HG03442 (cell line): Measurements from ENCODE around the gene ZNF165.
"Not testable (repeated sequence)": the region's sequence is repeated elsewhere in the genome, so short reads cannot be mapped to it uniquely, and the experiment has no call there.

Experiments used
- ATAC-seq: cut with Tn5 transposase; IDR thresholded peaks from one replicate; pipeline ENCODE4 v1.9.1; 2021; ENCODE audit warnings: mild to moderate bottlenecking, moderate library complexity; ENCODE audit not compliant: unreplicated experiment

Gene ZNF165

GRCh38 chr6:28080381-28080630 lies at the start of gene ZNF165:
Gene ZNF165, plus strand, starts transcription at chr6:28080568. Its CDS starts 4,913 bp downstream, at chr6:28085481.
- peak; percentile 13 for ATAC-seq

- ATAC-seq, result no peak
Observed at GRCh38 chr6:28053584-28053983, 26.8 kb upstream of the ZNF165 start.

- no peak for ATAC-seq
Observed at GRCh38 chr6:28060405-28060804, 20.0 kb upstream of the ZNF165 start.

- no peak for ATAC-seq
Observed at GRCh38 chr6:28064272-28064671, 16.1 kb upstream of the ZNF165 start.

- ATAC-seq, result no peak
Observed at GRCh38 chr6:28068067-28068466, 12.3 kb upstream of the ZNF165 start.

GRCh38 chr6:28070968-28071367 lies 9.4 kb upstream of the ZNF165 start:
- not testable (repeated sequence) for ATAC-seq

- no peak for ATAC-seq
Observed at GRCh38 chr6:28078050-28078449, 2.3 kb upstream of the ZNF165 start.

- no peak for ATAC-seq
Observed at GRCh38 chr6:28078836-28079235, 1.5 kb upstream of the ZNF165 start.

- ATAC-seq, result peak; percentile 71
Observed at GRCh38 chr6:28080631-28081485, 490 bp downstream of the ZNF165 start.

- ATAC-seq, result peak; percentile 51
Observed at GRCh38 chr6:28081486-28081751, 1.1 kb downstream of the ZNF165 start.

- ATAC-seq, result no peak
Observed at GRCh38 chr6:28082939-28083338, 2.6 kb downstream of the ZNF165 start.

GRCh38 chr6:28089054-28089453 lies 8.7 kb downstream of the ZNF165 start:
- no peak for ATAC-seq

- ATAC-seq, result no peak
Observed at GRCh38 chr6:28090917-28091586, 10.7 kb downstream of the ZNF165 start.

- not testable (repeated sequence) for ATAC-seq
Observed at GRCh38 chr6:28102222-28102621, 21.9 kb downstream of the ZNF165 start.

GRCh38 chr6:28102699-28103098 lies 22.3 kb downstream of the ZNF165 start:
- not testable (repeated sequence) for ATAC-seq

GRCh38 chr6:28104392-28105244 lies 24.2 kb downstream of the ZNF165 start:
- peak; percentile 97 for ATAC-seq

- no peak for ATAC-seq
Observed at GRCh38 chr6:28105245-28105639, 24.9 kb downstream of the ZNF165 start.

GRCh38 chr6:28107506-28107905 lies 27.1 kb downstream of the ZNF165 start:
- no peak for ATAC-seq

GRCh38 chr6:28111964-28112363 lies 31.6 kb downstream of the ZNF165 start:
- no peak for ATAC-seq

GRCh38 chr6:28115799-28116198 lies 35.4 kb downstream of the ZNF165 start:
- no peak for ATAC-seq

GRCh38 chr6:28117386-28118050 lies 37.1 kb downstream of the ZNF165 start:
- ATAC-seq, result no peak
